Progenitor cell of endocrine pancreas (in vitro differentiated cells): ENCODE measurements around the gene RNPEPL1. TPM values are rescaled to one million over a fixed set of nuclear protein-coding genes. Genes with fewer than 3 reads are reported as not detected.
A peak's percentile ranks its signal among the peaks of the same experiment; 100 is the strongest.

Experiments
- DNase-seq: peaks from one replicate; pipeline ENCODE4 v3.0.0; 2021; ENCODE audit warnings: low spot score; ENCODE audit not compliant: unreplicated experiment
- H3K27ac Mint-ChIP-seq: 2 replicates; pipeline ENCODE4 v1.8.0; 2021; ENCODE audit warnings: mild to moderate bottlenecking, moderate library complexity, mixed read lengths
- H3K27me3 Mint-ChIP-seq: 2 replicates; pipeline ENCODE4 v1.8.0; 2021; ENCODE audit warnings: mixed read lengths
- H3K36me3 Mint-ChIP-seq: 2 replicates; pipeline ENCODE4 v1.8.0; 2022; ENCODE audit warnings: mixed read lengths; ENCODE audit not compliant: insufficient read depth
- H3K4me1 Mint-ChIP-seq: 2 replicates; pipeline ENCODE4 v1.8.0; 2021; ENCODE audit warnings: low read depth, mixed read lengths
- H3K4me3 Mint-ChIP-seq: 2 replicates; pipeline ENCODE4 v1.8.0; 2021; ENCODE audit warnings: low read depth, mild to moderate bottlenecking, moderate library complexity, mixed read lengths
- H3K9me3 Mint-ChIP-seq: 2 replicates; pipeline ENCODE4 v1.8.0; 2021; ENCODE audit warnings: low read depth, mixed read lengths
- total RNA-seq: library from RNA; stranded (reverse); gene quantifications from 2 replicates; pipeline ENCODE4 v1.2.1, GENCODE V29; 2021
- TF ChIP-seq, protein P1 (sequence below): fragments of 200-600 bp; sonication (generic); IDR thresholded peaks from one replicate; pipeline ENCODE4 v1.5.0; 2021; ENCODE audit warnings: antibody characterized with exemption, mild to moderate bottlenecking; ENCODE audit not compliant: unreplicated experiment

Gene RNPEPL1
- total RNA-seq, 1 donor from 2014 or later: 52.2 TPM

DNA sequence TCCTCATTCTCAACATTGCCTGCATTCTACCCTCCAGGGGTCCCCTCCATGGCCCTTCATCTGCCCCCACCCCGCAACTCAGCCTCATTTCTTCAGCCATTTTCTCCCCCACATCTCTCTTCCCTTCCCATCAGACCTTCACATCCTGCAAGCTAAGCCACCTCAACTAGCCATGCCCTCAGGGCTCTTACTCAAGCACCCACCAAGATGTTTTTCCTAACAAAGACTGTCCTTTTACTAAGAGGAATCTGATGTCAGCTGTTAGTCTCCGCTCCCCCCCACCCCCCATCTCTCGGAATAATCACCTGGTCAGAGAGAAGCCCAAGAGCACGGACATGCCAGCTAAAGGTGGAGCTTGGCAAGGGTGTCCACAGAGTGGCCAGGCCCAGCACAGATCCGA, 13.5 kb downstream of the RNPEPL1 start:
- DNase-seq: no peak
- H3K36me3 Mint-ChIP-seq: peaks cover 7% of the 10 kb centered on the region
- no peaks in the 10 kb centered on the region for H3K9me3 Mint-ChIP-seq
- no peaks in the 10 kb centered on the region for H3K27me3 Mint-ChIP-seq
- H3K4me3 Mint-ChIP-seq: no peak overlapping the region
- H3K27ac Mint-ChIP-seq: no peak overlapping the region
- peaks cover 11% of the 10 kb centered on the region for H3K4me1 Mint-ChIP-seq
- TF ChIP-seq, protein P1, sequence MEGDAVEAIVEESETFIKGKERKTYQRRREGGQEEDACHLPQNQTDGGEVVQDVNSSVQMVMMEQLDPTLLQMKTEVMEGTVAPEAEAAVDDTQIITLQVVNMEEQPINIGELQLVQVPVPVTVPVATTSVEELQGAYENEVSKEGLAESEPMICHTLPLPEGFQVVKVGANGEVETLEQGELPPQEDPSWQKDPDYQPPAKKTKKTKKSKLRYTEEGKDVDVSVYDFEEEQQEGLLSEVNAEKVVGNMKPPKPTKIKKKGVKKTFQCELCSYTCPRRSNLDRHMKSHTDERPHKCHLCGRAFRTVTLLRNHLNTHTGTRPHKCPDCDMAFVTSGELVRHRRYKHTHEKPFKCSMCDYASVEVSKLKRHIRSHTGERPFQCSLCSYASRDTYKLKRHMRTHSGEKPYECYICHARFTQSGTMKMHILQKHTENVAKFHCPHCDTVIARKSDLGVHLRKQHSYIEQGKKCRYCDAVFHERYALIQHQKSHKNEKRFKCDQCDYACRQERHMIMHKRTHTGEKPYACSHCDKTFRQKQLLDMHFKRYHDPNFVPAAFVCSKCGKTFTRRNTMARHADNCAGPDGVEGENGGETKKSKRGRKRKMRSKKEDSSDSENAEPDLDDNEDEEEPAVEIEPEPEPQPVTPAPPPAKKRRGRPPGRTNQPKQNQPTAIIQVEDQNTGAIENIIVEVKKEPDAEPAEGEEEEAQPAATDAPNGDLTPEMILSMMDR: no peak

DNA sequence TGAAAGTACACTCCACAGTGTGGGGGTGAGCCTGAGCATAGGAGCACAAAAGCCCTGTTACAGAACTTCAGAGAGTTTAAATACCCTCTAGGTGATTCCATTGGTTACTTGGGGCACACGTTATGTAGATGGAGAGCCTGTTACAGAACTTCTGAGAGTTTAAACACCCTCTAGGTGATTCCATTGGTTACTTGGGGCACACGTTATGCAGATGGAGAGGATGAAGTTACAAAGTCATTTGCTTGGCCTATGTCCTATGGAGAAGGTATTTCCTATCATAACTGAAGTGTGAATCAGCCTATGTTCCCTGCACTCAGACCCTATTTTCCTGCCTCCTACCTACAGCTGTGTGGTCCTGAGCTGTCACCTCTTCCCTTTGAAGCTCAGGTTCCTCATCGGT, 14.5 kb downstream of the RNPEPL1 start:
- no peak overlapping the region for H3K27ac Mint-ChIP-seq
- DNase-seq: no peak
- peaks cover 18% of the 10 kb centered on the region for H3K4me1 Mint-ChIP-seq
- TF ChIP-seq, protein P1: no peak
- no peak overlapping the region for H3K4me3 Mint-ChIP-seq
- H3K36me3 Mint-ChIP-seq: peaks cover 7% of the 10 kb centered on the region
- H3K27me3 Mint-ChIP-seq: no peaks in the 10 kb centered on the region
- H3K9me3 Mint-ChIP-seq: no peaks in the 10 kb centered on the region

- H3K36me3 Mint-ChIP-seq: peaks cover 7% of the 10 kb centered on the region
- TF ChIP-seq, protein P1: no peak
- DNase-seq: no peak
- H3K27ac Mint-ChIP-seq: no peak overlapping the region
- H3K9me3 Mint-ChIP-seq: no peaks in the 10 kb centered on the region
- peaks cover 26% of the 10 kb centered on the region for H3K4me1 Mint-ChIP-seq
- no peaks in the 10 kb centered on the region for H3K27me3 Mint-ChIP-seq
- H3K4me3 Mint-ChIP-seq: no peak overlapping the region
Observed at GRCh38 chr2:240583774-240584173, 15.5 kb downstream of the RNPEPL1 start.

DNA sequence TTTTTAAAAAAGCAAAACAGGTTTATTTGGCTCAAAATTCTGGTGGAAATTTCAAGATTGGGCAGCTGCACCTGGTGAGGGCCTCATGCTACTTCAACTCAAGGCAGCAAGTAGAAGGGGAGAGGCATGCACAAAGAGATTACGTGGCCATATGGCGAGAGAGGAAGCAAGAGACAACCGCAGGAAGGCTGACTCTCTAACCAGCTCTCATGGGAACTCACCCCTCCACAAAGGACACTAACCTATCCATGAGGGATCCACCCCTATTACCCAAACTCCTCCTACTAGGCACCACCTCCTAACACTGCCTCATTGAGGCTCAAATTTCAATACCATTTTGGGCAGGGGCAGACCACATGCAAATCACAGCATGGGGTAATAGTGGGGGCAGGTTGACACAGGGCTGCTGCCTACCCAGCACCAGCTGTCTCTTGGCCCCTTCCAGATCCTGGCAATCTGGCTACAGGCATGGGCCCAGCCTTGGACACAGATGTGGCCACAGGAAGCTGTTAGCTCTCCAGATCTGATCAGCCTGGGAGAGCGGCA, 16.3 kb downstream of the RNPEPL1 start:
- Mint-ChIP-seq H3K4me1 (peaks cover 26% of the 10 kb centered on the region), H3K36me3 (peaks cover 7% of the 10 kb centered on the region), H3K27me3 (no peaks in the 10 kb centered on the region), H3K27ac (peak overlapping the region; percentile 29), H3K4me3 (peak overlapping the region; percentile 93), H3K9me3 (no peaks in the 10 kb centered on the region)
- DNase-seq: no peak
- TF ChIP-seq, protein P1: no peak

DNA sequence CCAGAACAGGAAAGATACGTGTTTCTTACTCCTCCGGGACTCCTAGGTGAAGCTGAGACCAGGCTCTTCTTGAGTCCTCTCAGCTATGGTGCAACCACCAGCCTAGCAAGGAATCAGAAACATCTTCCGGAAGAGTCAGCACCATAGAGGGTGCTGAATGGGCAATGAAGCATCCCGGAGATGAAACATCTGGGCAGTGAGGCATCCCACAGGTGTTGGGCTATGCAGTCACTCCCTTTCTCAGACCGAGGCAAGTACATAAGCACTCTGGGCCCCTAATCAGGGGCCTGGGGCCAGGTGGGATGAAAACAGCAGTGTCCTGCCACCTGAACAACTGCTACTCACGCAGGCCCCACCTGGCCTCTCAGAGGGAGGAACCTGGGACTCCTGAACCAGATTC, 16.8 kb downstream of the RNPEPL1 start:
- Mint-ChIP-seq H3K9me3 (no peaks in the 10 kb centered on the region), H3K4me3 (peak overlapping the region; percentile 93), H3K27ac (peak overlapping the region; percentile 29), H3K27me3 (no peaks in the 10 kb centered on the region), H3K36me3 (peaks cover 7% of the 10 kb centered on the region), H3K4me1 (peaks cover 24% of the 10 kb centered on the region)
- no peak for DNase-seq
- TF ChIP-seq, protein P1: no peak
